NCI-H69 (cell line): ENCODE data around the gene ZNF101.

Experiments used
- DNase-seq: peaks from one replicate; lab custom pipeline; 2025; lab: John Stamatoyannopoulos, UW

Gene ZNF101

DNA sequence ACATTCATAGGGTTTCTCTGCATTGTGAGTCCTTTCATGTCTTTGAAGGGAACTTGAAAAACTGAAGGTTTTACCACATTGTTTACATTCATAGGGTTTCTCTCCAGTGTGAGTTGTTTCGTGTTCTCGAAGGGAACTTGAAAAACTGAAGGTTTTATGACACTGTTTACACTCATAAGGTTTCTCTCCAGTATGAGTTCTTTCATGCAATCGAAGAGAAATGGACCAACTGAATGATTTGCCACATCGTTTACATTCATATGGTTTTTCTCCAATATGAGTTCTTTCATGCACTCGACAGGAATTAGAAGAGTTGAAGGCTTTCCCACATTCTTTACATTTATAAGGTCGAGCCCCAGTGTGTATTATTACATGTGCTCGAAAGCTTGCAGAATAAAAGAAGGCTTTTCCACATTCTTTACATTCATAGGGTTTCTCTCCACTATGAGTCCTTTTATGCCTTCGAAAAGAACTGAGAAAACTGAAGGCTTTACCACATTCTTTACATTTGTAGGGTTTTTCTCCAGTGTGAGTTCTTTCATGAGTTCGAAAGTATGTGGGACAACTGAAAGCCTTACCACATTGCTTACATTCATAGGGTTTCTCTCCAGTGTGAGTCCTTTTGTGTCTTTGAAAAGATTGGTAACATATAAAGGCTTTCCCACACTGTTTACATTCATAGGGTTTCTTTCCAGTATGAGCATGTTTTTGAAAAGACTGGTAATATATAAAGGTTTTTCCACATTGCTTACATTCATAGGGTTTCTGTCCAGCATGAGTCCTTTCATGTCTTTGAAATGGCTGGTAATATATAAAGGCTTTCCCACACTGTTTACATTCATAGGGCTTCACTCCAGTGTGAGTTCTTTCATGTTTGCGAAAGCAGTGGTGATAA is 43.5 kb downstream of the ZNF101 start:
- DNase-seq = no peak

DNA sequence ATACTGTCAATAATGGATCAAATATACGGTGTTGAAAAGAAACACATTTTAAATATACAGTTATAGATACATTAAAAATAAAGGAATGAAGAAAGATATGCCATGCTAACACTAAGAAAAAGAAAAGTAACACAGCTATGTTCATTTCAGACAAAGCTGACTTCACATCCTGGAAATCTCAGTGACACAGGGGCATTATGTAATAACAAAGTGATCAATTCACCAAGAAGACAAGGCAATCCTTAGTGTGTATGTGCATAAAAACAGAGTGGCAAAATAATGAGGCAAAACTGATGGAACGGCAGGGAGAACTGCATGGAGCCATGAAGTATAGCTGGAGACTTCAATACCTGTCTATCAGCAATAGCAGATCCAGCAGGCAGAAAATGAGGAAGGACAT is 51.2 kb downstream of the ZNF101 start:
- DNase-seq = no peak

GRCh38 chr19:19721896-19722295 is 53.3 kb downstream of the ZNF101 start:
- DNase-seq = no peak

DNA sequence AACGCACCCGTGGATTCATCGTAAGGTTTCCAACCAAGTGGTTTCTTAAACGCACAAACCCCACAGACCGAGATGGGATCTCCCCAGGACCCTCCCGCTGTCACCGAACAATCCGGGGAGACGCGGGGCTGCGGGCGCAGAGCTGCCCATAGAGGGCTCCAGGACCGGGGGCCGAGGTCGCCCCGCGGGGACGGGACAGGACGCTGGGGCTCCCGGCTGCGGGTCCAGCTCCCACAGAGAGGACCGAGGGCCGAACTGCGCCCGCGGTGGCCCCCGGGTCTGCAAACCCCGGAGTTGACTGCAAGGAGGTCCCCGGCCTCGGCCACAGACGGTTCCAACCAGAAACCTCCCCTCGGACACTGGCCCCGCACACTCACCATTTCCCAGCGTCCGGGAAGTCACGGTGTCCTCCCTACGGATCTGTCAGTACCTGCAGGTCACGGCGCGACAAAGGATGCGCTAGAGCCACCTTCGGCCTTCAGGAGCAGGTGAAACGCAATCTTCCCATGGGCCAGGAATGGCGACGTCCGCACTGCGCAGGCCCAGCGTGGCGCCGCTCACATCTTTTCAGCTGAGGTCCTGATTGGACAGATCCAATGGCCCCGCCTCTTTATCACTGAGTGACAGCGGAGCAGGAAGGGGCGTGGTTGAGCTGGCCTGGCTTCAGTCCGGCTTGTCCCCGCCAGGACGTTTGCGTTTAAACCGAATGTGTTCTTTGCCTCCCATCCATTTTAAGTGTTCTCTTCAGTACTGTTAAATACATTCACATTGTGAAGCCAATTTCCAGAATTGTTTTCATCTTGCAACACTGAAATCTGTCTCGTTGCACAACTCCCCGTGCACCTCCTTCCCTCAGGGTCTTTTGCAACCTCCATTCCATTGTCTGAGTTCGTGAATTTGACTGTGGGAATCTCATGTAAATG is 64.2 kb downstream of the ZNF101 start, which contains the start of gene ZNF14:
ZNF14 (minus strand) TSS at position 534 of the 923 bp plus-strand sequence; CDS start at position 380, 154 bp downstream.
- peak; percentile 98 for DNase-seq
